Measurements from ENCODE around the gene SNX5.

SNX5 gene

DNA sequence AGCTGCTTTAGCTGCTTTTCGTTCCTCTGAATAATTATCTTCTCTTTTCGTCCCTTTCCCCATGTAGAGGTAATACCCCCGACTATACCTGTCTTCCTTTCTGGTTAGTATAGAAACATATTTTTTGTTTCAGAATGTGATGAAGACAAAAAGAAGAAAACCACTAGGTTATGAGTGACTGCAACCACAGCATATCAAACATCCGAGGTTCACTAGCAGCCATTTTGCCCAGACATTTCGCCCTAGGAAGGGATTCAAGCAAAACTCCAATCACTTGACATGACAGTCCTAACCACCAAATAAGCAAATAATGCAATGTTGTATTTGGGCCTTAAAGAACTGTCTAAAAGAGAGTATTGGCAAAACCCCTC lies 9.4 kb downstream of the SNX5 start:
- DNase-seq: no peak

DNA sequence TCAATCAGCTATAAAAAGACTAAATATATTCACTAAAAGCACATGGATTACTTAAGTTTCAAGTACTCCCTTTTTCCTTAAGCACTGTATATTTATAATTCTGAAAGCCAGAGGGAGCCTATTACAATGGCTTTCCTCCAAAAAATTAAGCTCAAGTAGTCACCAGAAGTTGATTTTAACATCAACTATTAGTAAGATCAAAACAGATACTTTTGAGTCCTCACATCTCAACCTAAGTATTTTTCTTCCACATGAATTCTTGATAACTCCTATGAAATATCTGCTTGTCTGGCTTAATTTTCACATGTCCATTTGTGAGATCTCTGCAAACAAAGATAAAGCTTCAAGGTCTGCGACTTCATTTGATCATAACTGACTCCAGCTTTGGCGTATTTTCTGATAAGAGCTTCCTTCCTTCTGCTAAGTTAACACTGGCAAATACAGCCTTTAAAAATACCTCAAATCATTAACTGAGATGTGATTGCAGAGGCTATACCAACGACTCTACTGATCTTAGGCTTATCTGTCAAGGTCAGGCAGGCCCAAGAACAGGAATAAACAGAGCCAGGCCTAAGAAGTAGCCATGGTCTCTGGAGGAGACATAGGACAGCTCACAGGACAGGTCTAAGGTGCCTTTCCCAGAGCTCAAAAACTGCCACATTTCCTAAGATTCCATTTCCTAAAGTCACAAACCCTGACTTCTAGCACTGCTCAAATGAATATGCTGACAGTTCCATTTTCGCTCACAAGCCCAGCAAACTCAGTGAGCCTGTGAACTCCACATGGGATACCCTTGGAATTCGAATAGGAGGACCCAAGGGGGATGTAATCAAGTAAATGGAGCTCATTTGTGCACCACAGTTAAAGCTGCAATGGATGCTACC lies 10.0 kb downstream of the SNX5 start:
- DNase-seq: peak; percentile 27

DNA sequence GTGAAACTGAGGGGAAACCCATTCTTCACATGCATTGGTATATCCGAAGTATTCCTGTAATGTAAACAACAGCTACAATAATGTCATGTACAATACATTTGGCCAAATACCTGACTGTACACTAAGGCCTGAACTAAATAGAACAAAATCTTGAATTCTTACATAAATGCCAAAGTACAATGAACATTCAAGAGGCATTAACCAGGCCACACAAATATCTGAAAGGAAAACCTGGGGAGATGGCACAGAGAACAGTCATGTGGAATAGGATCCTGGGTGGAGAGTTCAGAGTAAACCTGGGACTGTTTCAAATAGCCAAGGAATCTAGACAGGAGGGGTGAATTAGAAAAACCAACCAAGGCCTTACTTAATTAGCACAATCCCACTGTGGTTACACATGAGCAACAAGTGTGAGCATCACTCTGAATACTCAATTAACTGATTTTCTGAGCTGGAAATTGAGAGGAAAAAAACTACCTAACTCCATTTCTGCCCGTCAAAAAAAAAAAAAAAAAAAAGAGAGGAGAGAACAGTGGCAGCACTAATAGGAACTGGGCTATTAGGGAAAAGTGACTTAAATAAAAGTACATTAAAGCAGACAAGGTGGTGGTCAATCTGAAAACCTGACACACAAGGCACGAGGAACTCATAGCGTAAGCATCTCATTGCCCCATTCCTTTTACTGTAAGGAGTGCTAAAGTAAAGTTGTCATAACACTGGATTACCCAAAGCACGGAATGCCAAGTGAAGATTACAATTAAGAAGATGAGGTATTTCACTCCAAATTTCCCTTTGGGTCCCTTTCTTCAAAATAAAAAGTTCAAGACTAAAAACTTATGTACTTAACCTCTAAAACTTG lies 10.9 kb downstream of the SNX5 start:
- DNase-seq: no peak

DNA sequence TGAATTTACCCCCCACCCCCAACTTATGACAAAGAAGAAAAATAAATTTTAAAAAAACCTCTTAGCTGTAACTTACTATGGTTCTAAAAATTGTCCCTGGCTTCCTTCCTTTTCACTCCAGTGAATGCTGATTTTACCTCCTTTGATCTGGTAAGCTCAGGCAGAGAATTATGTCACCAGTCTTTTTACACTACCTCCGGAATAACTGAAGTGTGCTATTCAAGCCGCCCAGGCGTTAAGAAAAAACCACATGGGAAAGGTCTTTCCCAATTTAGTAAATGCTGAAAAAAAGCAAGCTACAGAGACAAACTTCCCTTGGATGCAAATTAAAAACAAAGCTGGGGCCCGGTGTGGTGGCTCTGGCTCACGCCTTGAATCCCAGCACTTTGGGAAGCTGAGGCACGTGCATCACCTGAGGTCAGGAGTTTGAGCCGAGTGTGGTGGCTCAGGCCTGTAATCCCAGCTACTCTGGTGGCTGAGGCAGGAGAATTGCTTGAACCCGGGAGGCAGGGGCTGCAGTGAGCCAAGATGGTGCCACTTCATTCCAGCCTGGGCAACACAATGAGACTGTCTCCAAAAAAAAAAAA lies 12.4 kb downstream of the SNX5 start:
- DNase-seq: no peak

DNA sequence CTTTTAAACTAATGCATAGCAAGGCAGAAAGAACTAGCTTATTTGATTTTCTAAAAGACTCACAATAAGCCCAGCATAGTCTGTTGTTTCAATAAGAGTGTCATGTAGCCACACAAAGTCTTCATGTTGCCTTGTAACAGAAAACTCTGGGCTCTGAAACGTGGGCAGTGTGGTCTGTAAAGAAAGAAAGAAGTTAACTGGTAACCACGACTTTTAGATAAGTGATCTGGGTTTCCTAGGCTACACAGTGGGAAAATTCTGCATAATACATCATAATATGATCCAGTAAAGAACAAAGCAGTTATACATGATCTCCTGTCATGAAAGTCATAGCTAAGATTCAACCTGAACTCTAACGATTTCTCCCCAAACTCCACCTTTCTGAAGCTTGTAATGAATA lies 13.3 kb downstream of the SNX5 start:
- no peak for DNase-seq

DNA sequence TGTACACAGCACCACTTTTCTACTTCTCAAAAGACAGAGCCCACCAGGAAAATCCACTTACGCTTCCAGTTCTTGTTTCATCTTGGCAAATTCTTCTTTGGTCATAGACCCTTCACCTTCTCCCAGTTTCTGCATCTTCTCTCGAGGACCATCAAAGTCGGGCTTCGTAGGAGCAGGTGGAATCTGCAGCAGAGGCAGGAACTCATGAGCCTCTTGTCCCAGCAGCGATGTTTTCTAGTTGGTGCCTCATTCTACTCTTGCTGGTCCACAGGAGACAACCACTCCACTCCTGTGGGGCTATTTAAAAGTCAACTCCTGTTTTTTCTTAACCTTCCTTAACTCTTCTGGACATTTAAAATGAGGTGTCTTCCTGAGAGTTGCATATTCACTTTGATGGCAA lies 14.7 kb downstream of the SNX5 start:
- DNase-seq: no peak

DNA sequence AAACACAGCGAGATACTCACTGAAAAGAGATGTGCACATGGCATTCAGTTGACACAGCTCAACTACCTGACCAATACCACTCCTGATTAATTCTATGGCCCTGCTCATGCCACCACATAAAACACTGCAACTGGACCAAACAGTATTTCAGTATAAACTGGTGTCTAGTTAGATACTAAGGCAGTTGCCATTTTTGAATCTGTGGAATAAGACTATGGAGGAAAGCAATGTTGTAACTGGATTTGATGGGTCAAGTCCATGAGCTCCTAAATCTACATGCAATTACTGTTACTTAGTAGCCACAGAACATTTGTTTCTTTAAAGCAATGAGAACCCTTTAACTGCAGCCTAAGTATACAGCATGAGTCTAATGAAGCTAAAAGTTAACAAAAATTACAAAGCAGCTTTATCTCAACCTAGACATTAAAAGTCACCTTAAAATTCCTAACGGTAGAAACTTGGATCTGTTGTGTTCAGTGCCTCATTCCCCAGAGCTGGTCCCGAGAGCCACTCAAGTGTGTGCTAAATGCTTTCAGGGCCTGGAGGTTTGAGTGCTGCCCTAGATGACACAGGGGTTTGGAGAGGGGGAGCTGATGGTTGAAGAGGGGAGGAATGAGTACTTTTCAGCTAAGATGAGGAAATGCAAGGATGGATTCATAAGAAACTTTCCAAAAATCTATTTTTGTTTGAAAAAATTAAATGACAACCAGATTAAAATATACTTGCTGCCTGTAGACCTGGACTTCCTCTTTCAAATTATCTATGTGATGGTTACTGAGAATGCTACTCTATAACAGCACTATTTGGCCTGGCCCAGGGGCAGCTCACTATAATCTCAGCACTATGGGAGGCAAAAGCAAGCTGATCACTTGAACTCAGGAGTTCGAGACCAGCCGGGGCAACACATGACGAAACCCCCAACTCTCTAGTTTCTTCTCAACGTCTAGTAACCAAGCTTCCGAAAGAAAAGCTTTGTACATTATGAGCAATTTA lies 15.6 kb downstream of the SNX5 start:
- DNase-seq: no peak

DNA sequence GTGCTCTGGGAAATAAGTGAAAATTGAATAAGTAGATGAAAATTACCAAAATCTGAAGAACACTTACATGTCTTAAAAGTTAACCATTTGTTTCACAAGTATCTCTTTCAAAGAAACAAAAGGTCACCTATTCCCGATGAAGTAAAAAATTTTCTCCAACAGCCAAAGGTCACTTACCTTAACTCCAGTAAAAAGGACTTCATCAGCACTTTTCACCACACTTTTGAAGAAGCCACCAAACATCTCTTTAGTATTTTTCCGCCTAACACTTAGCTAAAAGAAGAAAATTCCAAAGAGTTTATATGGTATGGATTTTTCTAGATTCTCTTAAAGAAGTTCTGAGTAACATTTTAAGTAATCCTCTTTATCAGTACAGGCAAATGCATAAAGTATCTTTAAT lies 17.3 kb downstream of the SNX5 start:
- DNase-seq: no peak

DNA sequence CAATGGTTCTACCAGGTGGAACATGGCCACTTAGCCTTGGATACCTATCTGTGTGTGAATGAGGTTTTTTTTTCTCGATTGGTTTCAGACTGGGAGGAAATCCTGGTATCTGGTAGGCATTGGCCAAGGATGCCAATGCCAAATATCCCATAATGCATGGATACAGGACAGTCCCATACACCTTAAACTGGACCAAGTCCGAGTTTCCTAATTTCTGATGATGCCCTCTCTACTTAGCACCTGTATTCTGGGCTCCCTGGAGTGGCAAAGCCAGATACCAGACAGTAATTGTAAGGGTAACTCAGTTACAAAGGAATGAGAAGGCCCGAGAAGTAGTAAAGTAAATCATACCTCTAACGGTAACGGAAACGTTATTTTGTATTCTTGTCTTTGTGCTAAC lies 17.9 kb downstream of the SNX5 start:
- no peak for DNase-seq

DNA sequence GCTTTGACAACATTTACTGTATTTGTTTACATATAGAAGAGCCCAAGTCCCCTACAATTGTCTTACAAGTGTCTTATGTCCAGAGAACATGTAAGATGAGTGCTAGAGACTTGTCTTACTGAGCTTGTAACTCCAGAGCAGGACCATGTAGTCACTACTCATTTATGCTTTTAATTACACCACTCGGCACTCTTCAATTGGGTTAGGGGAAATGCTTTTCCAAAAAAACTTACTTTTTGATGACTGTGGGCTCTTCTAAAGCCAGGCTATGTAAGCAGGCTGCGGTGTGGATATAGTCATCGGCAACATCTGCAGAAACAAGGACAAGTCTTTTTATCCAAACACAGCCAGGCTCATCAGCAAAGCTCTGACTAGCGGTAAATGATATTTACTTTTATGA lies 18.7 kb downstream of the SNX5 start:
- DNase-seq: no peak

DNA sequence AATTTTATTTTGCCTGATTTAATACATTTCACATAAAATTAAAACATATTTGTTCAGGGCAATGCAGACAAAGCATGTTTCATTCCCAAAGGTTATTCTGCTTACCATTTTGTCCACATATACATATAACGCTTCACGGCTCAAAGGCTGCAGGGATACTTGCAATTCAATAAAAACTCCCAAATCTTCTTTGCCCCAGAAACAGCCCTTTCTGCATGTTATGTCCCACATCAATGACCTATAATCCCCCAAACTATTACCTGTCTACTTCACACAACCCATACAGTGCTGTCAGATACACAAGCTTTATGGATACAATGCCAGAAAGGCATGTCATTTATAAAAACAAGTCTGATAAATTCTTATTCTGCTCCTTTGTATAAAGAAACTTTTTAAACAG lies 20.2 kb downstream of the SNX5 start:
- DNase-seq: no peak

DNA sequence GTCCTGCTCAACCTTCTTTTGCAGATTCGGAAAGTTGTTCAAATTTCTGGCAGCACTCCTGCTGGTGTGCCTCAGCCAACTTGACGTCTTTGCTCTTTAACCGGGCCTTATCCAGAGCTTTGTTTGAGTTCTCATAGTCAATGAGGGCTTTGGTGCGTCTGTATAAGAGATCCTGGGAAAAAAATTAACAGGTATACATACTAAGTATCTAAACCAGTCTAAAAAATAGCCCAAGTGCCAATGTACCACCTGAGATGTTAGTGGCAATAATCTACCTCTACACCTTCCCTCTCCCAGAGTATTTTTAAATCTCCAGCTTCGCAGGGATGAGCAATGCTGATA lies 21.1 kb downstream of the SNX5 start:
- no peak for DNase-seq

DNA sequence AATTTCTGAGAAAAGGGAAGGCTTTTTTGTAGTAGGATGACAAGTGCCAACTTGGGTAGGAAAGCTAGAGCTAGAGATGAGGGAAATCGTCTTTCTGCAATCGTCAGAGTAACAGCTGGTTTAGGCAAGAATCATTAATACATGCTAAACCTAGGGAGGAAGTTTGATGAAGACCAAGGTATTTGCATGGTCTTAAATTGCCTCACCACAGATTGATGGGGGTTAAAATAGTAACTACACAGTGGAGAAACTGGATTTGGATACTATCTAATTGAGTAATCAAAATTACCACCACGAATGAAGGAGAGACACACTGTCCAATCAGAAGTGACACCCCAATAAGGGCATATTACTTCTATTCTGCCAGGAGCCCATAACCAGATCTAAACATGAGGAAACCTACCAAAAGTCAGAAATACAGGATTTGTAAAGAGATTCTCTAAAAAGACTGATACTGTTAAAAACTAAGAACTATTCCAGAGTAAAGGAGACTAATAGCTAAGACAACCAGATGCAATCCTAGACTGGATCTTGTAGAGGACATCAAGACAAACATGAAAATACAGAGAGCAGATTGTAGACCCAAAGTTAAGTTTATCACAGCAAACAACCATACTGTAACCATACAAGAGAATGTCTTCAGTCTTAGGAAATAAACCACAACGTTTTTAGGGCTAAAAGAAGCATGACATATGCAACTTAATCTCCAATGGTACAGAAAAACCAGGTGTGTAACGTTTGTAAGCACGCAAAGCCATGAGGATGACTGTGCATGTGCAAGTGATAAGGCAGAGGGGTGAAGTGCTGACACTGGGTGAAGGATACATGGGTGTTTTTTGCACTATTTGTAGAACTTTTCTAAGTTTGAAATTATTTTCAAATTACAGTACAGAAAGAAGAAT lies 21.8 kb downstream of the SNX5 start:
- DNase-seq: no peak

DNA sequence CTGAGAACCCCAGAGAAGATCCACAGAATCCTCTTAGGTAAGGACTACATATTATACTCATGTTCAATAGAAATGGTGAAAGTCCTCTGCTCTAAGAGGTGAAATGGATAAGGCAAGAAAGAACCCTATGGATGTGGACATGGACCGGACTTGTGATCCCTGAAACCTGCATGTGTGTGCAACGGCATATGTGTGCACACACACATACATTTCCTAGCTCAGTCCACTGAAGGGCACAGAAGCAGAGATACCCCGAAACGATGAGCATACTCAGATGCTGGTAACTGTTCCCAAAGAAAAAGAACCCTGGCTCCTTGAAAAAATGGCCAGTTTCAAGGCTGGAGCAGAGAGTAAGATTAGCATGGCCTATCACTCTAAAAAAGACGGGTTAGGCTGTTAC lies 22.6 kb downstream of the SNX5 start:
- no peak for DNase-seq

DNA sequence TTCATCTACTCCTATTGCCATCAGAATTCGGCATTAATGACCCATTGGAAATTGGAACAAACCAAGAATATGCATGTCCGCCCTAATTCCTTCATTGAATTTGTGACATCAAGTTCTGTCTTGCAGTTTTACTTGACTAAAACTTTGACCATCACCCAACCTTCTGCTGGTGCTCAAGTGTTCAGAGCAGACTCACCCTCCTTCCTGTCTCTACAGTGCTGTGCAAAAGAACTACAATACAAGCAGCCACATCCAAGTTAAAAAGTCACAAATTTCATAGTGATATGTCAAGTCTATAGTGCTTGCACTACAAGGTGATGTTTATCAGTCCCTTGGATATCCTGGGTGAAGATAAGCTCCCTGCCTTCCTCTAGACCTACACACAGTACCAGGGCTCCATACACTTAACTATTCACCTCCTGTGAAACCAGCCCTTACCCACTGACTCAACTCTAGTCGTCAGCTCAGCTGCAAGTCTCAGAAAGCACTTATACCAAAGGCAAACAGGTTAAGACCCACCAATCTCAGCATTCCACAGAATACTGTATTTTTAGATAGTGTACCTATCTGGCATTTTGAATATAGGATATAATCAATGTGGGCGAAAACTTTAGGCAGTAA lies 23.6 kb downstream of the SNX5 start:
- DNase-seq: no peak

DNA sequence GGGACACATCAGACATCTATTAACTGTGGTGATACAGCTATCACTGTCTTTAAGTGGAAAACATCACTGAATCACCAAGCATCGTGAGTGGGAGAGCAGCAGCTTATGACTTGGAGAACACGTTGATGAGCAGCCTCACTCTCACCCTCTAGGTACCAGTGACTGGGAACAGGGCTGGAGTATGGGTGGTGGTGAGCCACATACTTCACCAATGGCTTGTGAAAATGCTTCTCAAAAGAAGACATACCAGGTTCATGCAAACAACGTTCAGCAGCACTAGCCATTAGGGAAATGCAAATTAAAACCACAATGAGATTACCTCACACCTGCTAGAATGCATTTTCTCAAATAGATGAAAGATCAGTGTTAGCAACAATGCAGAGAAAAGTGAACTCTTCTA lies 25.3 kb downstream of the SNX5 start:
- DNase-seq: no peak

DNA sequence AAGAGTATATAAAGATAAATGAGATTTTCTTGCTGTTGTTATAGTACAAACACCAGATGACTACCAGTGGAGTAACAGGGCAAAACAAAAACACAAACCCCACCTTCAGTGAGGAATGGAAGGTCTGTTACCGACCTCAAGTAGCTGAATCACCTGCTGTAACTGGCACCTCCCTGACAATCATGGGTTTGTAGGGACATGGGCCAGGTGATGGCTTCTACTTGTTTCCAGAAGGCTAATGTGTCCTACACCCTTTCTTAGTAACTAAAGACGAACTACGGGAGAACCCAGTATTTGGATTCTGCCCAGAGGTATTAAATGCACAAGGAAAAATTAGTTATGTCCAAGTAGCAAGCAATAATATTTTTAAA lies 26.8 kb downstream of the SNX5 start:
- no peak for DNase-seq

DNA sequence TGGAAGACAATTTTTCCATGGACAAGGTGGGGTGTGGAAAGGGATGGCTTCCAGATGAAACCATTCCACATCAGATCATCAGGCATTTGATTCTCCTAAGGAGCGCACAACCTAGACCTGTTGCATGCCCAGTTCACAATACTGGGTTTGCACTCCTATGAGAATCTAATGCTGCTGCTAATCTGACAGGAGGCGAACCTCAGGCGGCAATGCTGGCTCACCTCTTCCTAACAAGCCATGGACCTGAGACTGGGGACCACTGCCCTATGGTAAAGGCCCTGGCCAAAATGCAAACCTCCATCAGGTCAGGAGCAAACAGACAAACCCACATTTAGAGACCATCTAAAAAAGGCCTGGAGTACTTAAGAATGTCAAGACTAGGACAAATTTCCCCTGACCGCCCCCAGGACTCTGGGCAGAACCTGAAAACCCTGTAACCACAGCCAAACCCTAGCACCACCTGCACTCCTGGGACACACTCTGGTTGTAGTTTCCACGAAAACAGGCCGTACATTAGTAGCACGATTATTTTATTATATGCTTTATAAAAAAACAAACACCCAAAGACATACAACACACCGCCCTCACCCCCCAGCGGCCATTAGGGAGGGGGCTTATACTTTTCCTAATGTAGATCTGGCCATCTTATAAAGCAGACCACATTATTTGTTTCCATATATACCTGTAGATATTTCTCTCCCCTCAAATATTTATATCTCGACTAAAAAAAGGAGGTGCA lies 27.3 kb downstream of the SNX5 start:
- no peak for DNase-seq

DNA sequence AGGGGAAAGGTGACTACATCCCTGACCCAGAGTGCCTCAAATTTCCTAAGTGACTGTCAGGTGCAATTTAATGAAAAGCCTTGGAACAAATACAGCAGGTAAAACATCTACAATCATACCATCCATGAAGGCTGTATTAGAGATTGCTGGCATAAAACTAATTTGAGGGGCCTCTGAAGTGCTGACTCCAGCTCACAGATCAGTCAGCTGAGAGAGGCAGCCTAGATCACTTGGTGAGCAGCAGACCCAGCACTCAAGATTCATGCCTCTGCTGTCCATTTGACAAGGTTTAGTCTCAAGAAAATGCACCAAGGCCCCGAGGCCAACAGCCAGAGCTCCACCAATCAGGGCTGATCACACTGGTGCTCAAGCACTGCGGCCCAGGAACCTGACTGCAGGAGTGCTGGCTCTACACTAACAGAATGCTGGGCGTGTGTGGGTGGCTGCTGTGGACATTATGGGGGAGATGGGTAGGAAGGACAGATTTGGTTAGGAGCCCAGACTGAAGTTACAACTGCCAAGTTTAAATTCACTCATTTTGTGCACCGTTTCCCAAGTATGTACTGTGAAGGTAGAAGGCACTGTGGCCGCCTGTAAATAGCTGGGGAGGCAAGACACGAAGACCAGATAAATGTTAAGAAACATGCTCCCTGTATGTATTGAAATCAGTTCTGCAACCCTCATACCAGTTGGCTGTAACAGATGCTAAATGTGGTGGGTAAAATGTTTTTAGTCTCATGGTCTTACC lies 28.2 kb downstream of the SNX5 start:
- DNase-seq: no peak

Data from eye (tissue), 1 donor.